Mesothelial cell of epicardium (in vitro differentiated cells): Measurements from ENCODE around the gene BRI3. TPM values are rescaled to one million over a fixed set of nuclear protein-coding genes. Genes with fewer than 3 reads are reported as not detected.
"Not testable (repeated sequence)": the region's sequence is repeated elsewhere in the genome, so short reads cannot be mapped to it uniquely, and the experiment has no call there.

Experiments used
- DNase-seq, 2 experiments: peaks; one replicate each; pipeline ENCODE4 v3.0.0; 2021; ENCODE audit warnings: low spot score in 2 of 2; ENCODE audit not compliant: unreplicated experiment in 2 of 2
- H3K27ac Mint-ChIP-seq: 2 replicates; pipeline ENCODE4 v1.8.0; 2021; ENCODE audit warnings: mixed read lengths
- H3K27me3 Mint-ChIP-seq: 2 replicates; pipeline ENCODE4 v1.8.0; 2021; ENCODE audit warnings: low read depth, mixed read lengths
- H3K36me3 Mint-ChIP-seq: 2 replicates; pipeline ENCODE4 v1.8.0; 2021; ENCODE audit warnings: mixed read lengths
- H3K4me1 Mint-ChIP-seq: 2 replicates; pipeline ENCODE4 v1.8.0; 2021; ENCODE audit warnings: mixed read lengths
- H3K4me3 Mint-ChIP-seq: 2 replicates; pipeline ENCODE4 v1.8.0; 2021; ENCODE audit warnings: mild to moderate bottlenecking, moderate library complexity, mixed read lengths
- H3K9me3 Mint-ChIP-seq: 2 replicates; pipeline ENCODE4 v1.8.0; 2021; ENCODE audit warnings: mixed read lengths
- total RNA-seq: library from RNA; stranded (reverse); gene quantifications from 3 replicates; pipeline ENCODE4 v1.2.1, GENCODE V29; 2021
- TF ChIP-seq, protein P1 (sequence below): fragments of 200-600 bp; sonication (generic); IDR thresholded peaks from one replicate; pipeline ENCODE4 v1.5.0; 2021; ENCODE audit warnings: antibody characterized with exemption; ENCODE audit not compliant: unreplicated experiment

The BRI3 gene
- total RNA-seq, 1 donor from 2014 or later, result 113 TPM

DNA sequence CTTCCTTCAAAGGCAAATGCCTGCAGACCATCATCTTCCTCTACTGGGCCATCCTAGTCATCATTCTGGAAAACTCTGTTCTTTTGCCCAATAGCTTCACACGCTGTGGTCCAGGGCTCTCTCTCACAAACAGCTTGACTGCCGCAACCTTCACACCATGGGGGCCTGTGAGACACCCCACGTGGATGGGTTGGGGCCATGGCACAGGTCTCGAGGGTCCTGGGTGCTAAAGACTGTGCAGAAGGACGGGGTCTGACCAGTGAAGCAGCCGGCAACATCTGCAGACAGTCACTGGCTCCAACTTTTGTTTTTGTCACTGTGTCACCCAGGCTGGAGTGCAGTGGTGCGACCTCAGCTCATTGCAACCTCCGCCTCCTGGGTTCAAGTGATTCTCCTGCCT is 28.1 kb downstream of the BRI3 start:
- TF ChIP-seq, protein P1, sequence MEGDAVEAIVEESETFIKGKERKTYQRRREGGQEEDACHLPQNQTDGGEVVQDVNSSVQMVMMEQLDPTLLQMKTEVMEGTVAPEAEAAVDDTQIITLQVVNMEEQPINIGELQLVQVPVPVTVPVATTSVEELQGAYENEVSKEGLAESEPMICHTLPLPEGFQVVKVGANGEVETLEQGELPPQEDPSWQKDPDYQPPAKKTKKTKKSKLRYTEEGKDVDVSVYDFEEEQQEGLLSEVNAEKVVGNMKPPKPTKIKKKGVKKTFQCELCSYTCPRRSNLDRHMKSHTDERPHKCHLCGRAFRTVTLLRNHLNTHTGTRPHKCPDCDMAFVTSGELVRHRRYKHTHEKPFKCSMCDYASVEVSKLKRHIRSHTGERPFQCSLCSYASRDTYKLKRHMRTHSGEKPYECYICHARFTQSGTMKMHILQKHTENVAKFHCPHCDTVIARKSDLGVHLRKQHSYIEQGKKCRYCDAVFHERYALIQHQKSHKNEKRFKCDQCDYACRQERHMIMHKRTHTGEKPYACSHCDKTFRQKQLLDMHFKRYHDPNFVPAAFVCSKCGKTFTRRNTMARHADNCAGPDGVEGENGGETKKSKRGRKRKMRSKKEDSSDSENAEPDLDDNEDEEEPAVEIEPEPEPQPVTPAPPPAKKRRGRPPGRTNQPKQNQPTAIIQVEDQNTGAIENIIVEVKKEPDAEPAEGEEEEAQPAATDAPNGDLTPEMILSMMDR, result no peak
- DNase-seq, result no peak
- Mint-ChIP-seq H3K9me3 (no peaks in the 10 kb centered on the region), H3K4me3 (no peak overlapping the region), H3K27ac (no peak overlapping the region), H3K4me1 (peaks cover 5% of the 10 kb centered on the region), H3K36me3 (peaks cover 28% of the 10 kb centered on the region), H3K27me3 (no peaks in the 10 kb centered on the region)

DNA sequence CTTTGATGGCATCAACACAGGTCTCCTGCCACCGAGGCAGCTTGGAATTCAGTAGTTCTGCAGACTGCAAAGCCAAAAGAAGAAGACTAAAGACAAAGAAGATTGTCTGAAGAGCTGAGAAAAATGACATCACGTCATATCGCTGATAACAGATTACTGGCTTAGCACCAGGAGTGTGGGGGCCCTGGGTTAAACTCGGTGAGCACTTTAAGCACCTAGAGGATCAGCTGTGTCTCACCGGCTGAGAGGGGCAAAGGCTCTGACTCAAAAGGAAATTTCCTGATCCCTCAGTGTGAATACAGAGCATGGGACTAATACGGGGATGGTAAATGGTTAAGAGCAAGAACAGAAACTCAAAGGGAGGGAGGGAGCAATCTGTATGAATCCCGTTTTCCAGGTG is 30.7 kb downstream of the BRI3 start:
- Mint-ChIP-seq H3K27me3 (no peaks in the 10 kb centered on the region), H3K9me3 (peaks cover 10% of the 10 kb centered on the region), H3K27ac (no peak overlapping the region), H3K36me3 (peaks cover 43% of the 10 kb centered on the region), H3K4me3 (no peak overlapping the region), H3K4me1 (no peaks in the 10 kb centered on the region)
- no peak for DNase-seq
- TF ChIP-seq, protein P1, result no peak

- Mint-ChIP-seq H3K9me3 (peaks cover 19% of the 10 kb centered on the region), H3K27me3 (no peaks in the 10 kb centered on the region), H3K27ac (no peak overlapping the region), H3K4me1 (no peaks in the 10 kb centered on the region), H3K36me3 (peaks cover 41% of the 10 kb centered on the region), H3K4me3 (no peak overlapping the region)
- TF ChIP-seq, protein P1, result no peak
- DNase-seq, result no peak
These were observed 33.0 kb downstream of the BRI3 start for GRCh38 chr7:98314469-98314868.

DNA sequence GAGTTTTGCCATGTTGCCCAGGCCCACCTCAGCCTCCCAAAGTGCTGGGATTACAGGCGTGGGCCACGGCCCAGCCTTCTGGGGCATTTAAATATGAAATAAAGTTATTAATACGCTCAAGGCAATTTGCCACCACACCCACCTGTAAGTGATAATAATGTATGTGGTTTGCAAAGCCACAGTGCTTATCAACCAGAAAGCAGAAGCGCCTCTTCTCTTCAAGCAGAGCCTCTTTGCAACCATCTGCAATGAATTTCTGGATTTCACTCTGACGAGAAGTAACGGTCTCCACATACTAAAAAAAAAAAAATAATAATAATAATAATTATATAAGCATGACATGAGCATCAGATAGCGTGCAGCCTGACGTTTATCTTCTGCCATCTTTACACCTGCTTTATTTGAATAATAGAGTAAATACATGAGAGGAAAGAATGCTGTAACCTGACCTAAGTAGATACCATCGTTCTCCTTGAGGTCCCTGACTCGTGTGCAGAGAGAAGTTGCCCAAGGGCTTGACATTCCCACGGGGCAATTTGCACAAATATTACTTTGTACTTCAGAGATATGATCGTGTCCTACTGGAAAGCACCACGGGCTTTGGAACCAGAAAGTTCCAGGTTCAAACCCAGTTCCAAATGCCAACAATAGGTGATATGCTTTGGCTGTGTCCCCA is 34.0 kb downstream of the BRI3 start:
- H3K27me3 Mint-ChIP-seq, result no peaks in the 10 kb centered on the region
- no peak overlapping the region for H3K27ac Mint-ChIP-seq
- peaks cover 19% of the 10 kb centered on the region for H3K9me3 Mint-ChIP-seq
- H3K4me1 Mint-ChIP-seq, result no peaks in the 10 kb centered on the region
- H3K4me3 Mint-ChIP-seq, result no peak overlapping the region
- TF ChIP-seq, protein P1, result no peak
- H3K36me3 Mint-ChIP-seq, result peaks cover 38% of the 10 kb centered on the region
- no peak for DNase-seq

GRCh38 chr7:98315994-98316527 is 34.6 kb downstream of the BRI3 start:
- not testable (repeated sequence) for DNase-seq, H3K4me1 Mint-ChIP-seq, H3K4me3 Mint-ChIP-seq, H3K27ac Mint-ChIP-seq, H3K27me3 Mint-ChIP-seq
- H3K9me3 Mint-ChIP-seq, result peaks cover 19% of the 10 kb centered on the region
- peaks cover 38% of the 10 kb centered on the region for H3K36me3 Mint-ChIP-seq

- Mint-ChIP-seq H3K9me3 (peaks cover 19% of the 10 kb centered on the region), H3K4me1 (no peaks in the 10 kb centered on the region), H3K4me3 (no peak overlapping the region), H3K27me3 (no peaks in the 10 kb centered on the region), H3K36me3 (peaks cover 34% of the 10 kb centered on the region), H3K27ac (no peak overlapping the region)
- DNase-seq, result no peak
- TF ChIP-seq, protein P1, result no peak
These were observed 36.0 kb downstream of the BRI3 start for GRCh38 chr7:98317366-98318040.
